H1 (cell line): Measurements from ENCODE around the gene TOP1. TPM values are rescaled to one million over a fixed set of nuclear protein-coding genes. Genes with fewer than 3 reads are reported as not detected.

Source experiments
- ATF2 ChIP-seq: IDR thresholded peaks from 2 replicates; pipeline ENCODE4 v1.6.1; 2012; ENCODE audit warnings: low read length, inconsistent platforms
- CBX8 ChIP-seq: fragments of 300-800, 300-1000 bp; sonication (generic); IDR thresholded peaks from 2 replicates; pipeline ENCODE4 v1.7.1; 2016; ENCODE audit warnings: low read depth, low read length, borderline replicate concordance
- CHD7 ChIP-seq: fragments of 300-600 bp; sonication (generic); IDR thresholded peaks from 2 replicates; pipeline ENCODE4 v1.7.1; 2012; ENCODE audit warnings: low read length, moderate library complexity, mild to moderate bottlenecking, inconsistent platforms; ENCODE audit not compliant: insufficient replicate concordance
- EGR1 ChIP-seq: IDR thresholded peaks from 2 replicates; pipeline ENCODE4 v1.6.1; 2011; ENCODE audit warnings: low read depth, low read length, borderline replicate concordance
- KDM4A ChIP-seq: IDR thresholded peaks from one replicate; pipeline ENCODE4 v1.7.1; 2012; ENCODE audit warnings: low read depth, mild to moderate bottlenecking, moderate library complexity, low read length, inconsistent platforms; ENCODE audit not compliant: severe bottlenecking
- RXRA ChIP-seq: IDR thresholded peaks from 2 replicates; pipeline ENCODE4 v1.6.1; 2011; ENCODE audit warnings: low read depth, mild to moderate bottlenecking, low read length, moderate library complexity; ENCODE audit not compliant: insufficient read depth
- SIX5 ChIP-seq: IDR thresholded peaks from 2 replicates; pipeline ENCODE4 v1.6.1; 2011; ENCODE audit warnings: mild to moderate bottlenecking, low read depth, low read length
- USF2 ChIP-seq: IDR thresholded peaks from 2 replicates; pipeline ENCODE4 v1.6.1; 2011; ENCODE audit warnings: low read length, improper control_type of control experiment
- polyA plus RNA-seq, 7 experiments: library from polyadenylated mRNA; depleted of rRNA in 3 of 7; stranded (reverse) in 5 of 7; unstranded in 2 of 7; fragments of >200 nt in 5 of 7; fragments of 200-250 nt in 2 of 7; gene quantifications; 1 replicate in 5 of 7; 2 replicates in 1 of 7; 4 replicates in 1 of 7; pipeline versions ENCODE4 v1.2.1 to v1.2.3, GENCODE V29; 2011 to 2013; ENCODE audit warnings: missing spikeins in 2 of 7, mixed read lengths in 2 of 7
- total RNA-seq: library from RNA; stranded (reverse); fragmentation: NEBNext Ultra II Directional; extraction: Animal tissue kit (Norgen Biotek cat#: 25700); gene quantifications from 2 replicates; pipeline ENCODE4 v1.2.1, GENCODE V29; 2021

The TOP1 gene
- total and polyA plus RNA-seq, 2 of the 8 experiments (the other 6 are each of a cell fraction or from before 2014, with no cell fraction given), result 7.4 to 108 TPM

DNA sequence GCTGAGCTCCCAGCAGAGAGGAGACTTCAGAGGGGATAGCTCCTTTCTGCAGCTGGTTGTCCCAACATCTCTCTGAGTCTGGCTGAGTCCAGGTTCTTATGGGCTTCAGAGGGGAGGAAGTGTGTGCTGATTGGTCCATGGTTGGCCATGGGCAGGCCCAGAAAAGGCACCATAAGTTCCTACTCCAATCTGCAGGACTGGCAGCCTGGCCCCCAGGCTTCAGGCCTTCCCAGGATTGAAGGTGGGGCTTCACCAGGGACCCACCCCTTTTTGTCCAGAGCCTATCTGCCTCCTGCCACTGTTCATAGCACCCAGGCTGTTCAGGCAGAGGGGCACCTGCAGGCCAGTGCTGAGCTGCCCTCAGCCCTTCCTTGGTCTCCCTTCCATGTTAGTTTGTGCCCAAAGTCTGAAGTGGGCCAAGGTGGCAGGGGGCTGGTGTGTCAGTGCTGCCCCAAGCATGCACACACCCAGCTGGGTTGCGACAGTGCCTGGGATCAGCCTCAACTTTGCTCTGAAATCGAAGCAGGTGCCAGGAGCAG lies 21.6 kb upstream of the TOP1 start (continued):
- TF ChIP-seq CHD7 (no peak), SIX5 (no peak), RXRA (no peak), CBX8 (no peak), USF2 (no peak), ATF2 (no peak), KDM4A (no peak), EGR1 (no peak)
